ENCODE results near the gene MANSC4. TPM values are rescaled to one million over a fixed set of nuclear protein-coding genes. Genes with fewer than 3 reads are reported as not detected.

The MANSC4 gene
- 0.41 TPM for total RNA-seq

DNA sequence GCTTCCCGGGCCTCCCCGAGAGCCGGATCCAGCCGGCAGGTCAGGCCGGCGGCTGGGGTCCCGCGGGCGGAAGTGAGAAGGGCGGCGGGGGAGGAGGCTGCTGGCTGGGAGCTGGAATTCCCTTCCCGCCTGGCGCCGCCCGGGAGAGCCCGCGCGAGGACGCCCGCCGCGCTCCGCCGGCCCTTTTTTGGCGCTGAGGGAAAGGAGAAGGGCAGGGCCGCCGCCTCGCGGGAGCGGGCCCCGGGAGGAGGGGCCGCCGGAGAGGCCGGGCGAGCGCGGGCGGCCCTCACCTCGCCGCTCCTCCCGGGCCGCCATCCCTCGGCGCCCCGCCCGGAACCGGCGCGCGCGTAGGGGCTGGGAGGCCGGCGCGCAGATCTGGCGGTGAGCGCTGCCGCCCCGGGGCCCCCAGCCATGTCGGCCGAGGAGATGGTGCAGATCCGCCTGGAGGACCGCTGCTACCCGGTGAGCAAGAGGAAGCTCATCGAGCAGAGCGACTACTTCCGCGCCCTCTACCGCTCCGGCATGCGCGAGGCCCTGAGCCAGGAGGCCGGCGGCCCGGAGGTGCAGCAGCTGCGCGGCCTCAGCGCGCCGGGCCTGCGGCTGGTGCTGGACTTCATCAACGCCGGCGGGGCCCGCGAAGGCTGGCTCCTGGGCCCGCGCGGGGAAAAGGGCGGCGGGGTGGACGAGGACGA, at the start of gene MANSC4, which contains the start of gene KLHL42:
MANSC4 (minus strand) TSS at position 317 of the 692 bp plus-strand sequence. CDS start 8,960 bp downstream, outside the sequence.
KLHL42 (plus strand) TSS at position 314 of the 692 bp plus-strand sequence; CDS start at position 412, 98 bp downstream.
- no peak for FAIRE-seq
- DNase-seq (ENCODE audit: low spot score in 2 of 2), result peak; percentile 71 to 78

DNA sequence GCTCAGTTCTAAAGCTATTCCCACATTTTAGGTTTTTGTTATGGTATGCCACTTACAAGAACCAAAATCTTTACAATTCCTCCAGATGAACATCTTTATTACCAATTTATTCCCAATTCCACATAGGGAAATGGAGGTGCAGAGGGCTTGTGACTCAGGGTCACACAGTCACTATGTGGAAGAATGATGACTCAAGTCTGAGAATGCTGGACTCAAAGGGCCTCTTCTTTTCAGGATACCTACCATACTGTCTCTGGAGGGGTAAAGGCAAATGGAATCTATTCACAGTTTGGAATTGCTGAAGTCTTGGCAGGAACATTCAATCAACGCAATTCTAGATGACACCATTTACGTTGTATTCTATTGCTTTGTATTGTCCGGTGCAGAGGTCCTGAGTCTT, 48.2 kb upstream of the MANSC4 start:
- DNase-seq (ENCODE audit: low spot score in 2 of 2), result no peak
- no peak for FAIRE-seq

DNA sequence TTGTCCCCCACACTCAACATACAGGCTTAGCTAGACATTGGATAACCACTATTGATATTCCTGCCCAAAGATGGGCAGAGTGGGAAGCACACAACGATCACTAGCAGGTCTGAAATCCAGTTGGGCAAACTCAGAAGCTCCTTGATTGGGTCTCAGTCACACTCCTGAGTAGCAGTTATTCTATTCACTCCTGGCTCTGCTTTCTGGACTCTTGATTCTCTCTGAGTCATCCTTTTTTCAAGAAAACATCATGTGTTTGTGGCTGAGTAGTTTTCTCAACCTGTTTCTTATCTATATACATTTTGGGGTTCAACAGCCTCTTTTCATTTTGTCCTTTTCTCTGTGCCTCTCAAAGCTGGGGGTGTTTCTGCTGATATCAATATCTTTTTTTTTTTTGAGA, 46.0 kb upstream of the MANSC4 start:
- no peak for DNase-seq (ENCODE audit: low spot score in 2 of 2)

DNA sequence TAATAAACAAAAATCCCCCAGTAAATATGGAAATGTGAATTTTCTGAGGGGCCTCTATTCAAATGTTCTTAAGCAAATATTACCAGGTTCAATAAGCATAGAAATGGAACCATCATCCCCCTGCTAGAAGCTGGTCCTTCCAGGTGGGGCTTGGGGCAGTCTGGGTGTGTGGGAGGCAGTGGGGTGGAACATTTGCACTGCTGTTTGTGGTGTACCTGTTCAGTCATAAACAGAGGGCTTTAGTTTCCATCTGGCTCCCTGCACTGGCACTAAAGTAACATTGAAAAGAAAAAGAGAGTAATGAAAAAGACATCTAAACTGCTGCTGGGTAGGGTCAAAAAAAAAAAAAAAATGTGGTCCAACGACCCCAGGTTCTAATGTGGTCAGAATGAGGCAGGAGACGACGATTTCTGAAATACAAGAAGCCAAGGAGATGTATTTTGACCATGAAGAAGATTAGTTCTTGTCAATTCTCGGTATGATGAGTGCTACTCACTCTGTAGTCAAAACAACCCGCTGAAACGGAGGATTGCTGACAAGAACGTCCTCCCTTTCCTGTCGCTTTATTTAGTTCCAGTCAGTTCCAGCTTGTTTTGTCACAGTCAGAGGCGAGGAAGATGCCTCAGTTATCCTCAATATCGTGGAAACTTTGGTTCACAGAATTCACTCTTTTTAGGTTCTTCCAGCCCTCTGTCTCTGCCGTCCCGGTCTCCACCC, 44.2 kb upstream of the MANSC4 start:
- DNase-seq (ENCODE audit: low spot score in 2 of 2) (no peak), FAIRE-seq (no peak)

More for the DNA sequence above, 46.0 kb upstream of the MANSC4 start:
- no peak for FAIRE-seq

DNA sequence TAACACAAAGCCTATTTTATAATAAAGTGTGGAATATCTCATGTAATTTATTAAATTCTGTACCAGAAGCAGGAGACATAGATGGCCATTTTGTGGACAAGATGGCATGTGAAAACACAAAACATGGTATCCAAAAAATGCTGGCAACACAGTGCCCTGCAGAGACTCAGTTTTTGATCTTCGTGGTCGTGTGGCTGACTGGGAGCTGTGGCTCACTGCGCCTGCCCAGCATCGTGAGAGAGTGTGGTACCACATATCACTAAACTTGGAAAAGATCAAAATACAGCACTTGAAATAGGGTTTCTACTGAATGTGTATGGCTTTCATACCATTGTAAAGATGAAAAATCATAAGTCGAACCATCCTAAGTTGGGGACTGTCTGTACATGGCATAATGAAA, 43.0 kb upstream of the MANSC4 start:
- no peak for DNase-seq (ENCODE audit: low spot score in 2 of 2)
- FAIRE-seq, result no peak

DNA sequence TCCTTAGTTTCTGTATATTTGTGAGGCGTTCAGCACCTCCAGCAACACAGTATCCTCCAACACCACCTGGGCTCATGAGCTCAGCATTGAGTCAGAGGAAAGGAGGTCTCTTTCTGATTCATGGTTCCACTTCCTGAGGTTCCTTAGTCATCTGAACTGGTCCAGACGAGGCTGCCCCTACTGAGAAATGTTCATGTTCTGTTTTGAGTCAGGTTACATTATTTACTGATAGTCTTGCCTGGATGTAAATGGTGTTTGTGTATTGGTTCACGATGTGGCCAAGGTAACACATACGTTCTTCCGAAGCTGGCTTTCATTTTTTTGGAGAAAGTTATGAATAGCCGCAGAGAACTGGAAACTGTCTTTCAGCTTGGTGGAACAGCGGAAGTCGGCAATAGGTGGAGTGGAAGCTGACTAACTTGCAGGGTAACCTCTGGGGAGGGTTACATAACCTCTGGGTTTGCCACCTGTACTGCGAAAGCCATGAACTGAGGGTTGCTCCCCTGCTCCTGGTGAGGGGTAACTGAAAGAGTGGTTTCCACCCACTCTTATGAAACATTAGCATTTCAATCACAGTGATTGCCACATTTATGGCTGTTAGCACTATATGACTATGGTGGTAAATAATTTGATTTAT, 42.2 kb upstream of the MANSC4 start:
- DNase-seq (ENCODE audit: low spot score in 2 of 2) (no peak), FAIRE-seq (no peak)

DNA sequence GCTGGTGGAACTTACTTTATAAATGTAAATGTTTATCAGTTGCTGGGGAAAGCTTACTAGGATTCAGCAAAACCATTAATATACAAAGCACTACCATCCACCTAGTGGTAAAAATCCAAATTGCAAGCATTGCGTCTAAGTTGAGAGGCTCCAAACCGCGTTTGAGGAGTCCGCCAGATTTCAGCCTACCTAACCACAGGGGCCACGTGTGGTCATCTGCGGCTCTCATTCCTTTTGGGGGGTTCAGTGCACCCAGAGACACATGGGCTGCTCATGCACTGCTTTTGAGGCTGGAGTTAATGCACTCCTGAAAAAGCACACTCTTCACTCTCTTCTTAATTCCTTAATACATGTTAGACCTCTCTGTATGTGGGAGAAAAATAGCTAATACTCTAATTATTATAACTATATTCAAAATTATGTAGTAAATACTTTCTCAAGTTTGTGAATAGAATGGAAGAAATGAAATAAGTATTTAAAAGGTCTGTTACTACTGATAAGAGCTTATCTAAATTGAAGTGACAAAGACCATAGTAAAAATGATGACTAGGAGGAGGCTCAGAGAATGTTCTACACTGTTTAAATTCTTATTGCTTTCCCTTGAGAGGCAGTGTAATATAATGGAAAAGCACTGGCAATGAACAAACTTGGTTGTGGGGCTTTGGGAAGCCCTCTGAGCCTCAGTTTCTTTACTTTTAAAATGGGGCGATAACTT, 41.4 kb upstream of the MANSC4 start:
- no peak for FAIRE-seq
- DNase-seq (ENCODE audit: low spot score in 2 of 2), result peak in 1 of 2 donors; percentile 27

DNA sequence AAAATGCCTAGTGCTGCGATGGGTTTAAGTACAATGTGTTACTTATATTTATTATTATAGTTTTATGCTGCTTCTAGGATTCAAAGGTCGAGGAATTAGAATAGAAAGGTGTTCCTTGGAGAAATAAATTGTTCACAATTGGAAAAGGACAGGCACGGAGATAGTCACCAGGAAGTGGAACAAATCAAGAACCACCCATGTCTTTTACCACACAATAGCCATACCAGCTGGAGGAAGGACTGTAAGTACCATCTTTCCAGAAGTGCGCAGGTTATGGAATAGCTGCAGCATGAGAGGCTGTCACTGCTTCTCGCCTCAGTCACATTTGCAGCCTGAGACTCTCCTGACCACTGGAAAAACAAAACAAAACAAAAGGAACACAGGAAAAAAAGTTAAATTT, 40.5 kb upstream of the MANSC4 start:
- no peak for DNase-seq (ENCODE audit: low spot score in 2 of 2)
- FAIRE-seq, result no peak

DNA sequence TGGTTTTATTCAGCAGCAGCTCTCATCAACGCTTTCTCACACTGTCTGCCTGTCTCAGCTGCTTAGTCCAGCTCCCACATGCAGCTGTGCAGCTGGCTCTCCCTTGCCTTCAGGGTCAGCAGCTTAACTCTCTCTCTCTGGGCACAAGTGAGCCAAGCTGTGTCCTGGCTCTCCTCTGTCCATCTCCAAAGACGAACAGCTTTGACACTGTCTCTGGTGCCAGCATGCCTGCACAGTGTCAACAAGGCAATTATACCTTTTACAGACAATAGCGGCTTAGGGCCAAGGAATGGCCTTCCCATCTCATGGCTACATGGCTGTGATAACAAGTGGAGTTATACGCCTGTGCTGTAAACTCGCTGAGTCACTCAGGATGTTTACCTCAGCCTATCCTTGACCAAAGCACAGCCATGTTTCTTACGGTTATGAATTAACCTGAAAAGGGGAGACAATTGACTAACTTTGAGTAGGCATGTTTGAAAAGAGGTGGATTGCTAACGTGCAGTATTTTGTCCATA, 38.4 kb upstream of the MANSC4 start:
- DNase-seq (ENCODE audit: low spot score in 2 of 2) (no peak), FAIRE-seq (no peak)

DNA sequence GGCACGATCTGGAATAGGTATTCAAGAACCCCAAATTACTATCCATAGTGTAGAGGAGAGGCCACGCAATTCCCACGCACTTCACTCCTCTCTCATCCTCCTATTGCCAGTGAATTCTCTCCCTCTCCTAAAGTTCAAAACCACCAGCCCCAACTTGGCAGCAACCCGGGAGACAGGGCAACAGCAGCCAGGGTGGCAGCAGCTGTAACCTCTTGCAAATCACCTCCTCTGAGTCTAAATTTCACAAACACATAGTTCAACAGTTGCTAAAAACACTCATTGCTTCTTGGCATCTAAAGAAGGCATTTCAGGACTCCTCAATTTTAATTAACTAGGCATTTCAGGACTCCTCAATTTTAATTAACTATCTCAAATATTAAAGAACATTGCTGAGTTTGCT, 37.7 kb upstream of the MANSC4 start:
- no peak for DNase-seq (ENCODE audit: low spot score in 2 of 2)
- FAIRE-seq, result no peak

DNA sequence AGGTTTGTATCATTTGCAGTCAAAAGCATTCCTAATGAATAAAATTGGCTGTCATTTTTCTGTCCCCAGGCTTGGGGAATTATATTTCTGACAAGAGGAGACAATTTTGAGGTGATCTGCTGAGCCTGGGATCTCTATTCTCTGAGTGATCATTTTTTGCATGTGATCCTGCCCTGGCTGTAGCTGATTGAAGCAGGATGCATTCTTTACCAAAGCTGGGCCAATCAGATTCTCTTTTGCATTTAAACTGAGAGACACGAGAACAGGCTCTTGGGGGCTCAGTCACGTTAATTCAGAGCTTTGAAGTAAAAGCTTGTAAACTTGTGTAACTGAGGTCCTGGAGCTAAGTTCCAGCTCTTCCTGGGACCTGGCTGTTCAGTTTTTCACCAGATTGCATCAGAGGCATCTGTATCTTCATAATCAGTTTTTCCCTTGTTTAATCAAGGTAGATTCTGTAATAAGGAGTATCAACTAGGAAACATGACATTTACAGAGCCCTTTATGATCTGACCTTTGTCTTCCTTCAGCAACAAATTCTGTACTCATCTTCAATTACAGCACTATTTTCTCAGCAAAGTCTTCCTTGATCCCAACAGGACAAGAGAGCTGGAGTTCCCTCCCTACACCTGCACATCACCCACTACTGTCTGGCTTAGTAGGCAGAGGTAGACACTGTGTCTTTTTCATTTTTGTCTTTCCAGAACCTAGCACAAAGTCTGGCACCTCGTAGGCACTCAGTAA, 35.0 kb upstream of the MANSC4 start:
- no peak for DNase-seq (ENCODE audit: low spot score in 2 of 2)
- no peak for FAIRE-seq

DNA sequence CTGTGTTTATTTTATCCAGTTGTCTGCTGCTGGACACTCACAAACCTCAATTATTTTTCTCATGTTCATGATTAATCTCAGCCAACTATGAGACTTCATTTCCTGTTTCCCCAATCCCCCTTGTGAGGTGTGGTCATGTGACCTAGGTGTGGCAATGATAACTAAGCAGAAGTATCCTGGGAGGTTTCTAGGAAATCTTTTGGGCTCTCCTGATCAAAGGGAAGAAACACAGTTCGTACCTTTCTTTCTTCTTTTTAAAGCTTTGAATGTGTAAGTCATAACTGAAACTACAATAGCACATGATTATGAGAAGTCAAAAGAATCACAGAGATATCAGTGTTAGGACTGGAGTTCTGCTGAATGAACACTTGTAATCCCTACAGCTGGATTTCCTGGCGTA, 34.4 kb upstream of the MANSC4 start:
- DNase-seq (ENCODE audit: low spot score in 2 of 2), result no peak
- FAIRE-seq, result no peak

DNA sequence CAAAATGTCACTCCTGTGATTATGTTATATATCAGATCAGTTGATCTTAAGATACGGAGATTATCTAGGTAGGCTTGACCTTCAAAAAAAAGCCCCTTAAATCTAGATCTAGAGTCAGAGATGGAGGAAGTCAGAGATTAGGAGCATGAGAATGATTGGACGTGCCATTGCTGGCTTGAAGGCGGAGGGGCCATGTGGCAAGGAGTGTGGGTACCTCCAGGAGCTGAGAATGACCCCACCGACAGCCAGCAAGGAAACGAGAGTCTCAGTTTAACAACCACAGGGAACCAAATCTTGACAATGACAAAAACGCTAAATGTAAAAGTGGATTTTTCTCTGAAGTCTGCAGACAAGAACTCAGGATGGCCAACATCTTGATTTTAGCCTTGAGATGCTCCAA, 32.5 kb upstream of the MANSC4 start:
- DNase-seq (ENCODE audit: low spot score in 2 of 2) (no peak), FAIRE-seq (no peak)

DNA sequence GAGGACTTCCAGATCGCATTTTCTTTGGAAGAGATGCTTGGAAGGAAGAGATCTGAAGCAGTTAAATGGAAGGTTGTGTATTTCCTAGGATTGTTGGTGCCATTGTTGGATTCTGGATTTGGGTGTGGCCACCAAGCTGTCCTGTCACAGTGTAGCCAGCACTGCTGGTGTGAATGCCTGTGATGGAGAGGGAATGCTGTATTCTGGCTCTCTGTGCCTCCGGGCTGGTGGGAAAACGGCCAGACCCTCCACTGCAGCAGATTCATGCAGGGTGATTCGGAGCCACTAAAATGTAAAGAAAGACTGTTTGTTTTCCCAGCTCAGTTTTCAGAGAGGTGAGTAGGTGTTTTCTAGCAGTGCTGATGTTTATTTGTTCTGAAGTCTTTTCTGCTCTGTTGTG, 30.7 kb upstream of the MANSC4 start:
- FAIRE-seq, result no peak
- DNase-seq (ENCODE audit: low spot score in 2 of 2), result no peak

DNA sequence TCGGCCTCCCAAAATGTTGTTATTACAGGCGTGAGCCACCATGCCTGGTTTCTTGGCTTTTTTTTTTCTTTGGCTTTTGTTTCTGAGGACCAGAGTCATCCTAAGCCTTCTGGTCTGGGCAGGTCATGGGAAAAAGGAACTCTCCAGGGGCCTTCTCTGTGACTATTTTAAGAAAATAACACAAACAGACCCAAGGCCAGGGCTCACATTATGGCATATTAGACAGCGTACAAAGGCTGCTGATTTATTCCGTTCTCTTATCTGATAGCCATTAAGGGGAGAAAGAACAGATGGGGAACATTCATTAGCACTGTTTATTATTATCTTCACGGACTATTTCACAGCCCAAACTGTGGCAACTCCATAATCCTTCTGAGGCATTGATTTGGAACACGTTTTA, 28.8 kb upstream of the MANSC4 start:
- FAIRE-seq, result no peak

DNA sequence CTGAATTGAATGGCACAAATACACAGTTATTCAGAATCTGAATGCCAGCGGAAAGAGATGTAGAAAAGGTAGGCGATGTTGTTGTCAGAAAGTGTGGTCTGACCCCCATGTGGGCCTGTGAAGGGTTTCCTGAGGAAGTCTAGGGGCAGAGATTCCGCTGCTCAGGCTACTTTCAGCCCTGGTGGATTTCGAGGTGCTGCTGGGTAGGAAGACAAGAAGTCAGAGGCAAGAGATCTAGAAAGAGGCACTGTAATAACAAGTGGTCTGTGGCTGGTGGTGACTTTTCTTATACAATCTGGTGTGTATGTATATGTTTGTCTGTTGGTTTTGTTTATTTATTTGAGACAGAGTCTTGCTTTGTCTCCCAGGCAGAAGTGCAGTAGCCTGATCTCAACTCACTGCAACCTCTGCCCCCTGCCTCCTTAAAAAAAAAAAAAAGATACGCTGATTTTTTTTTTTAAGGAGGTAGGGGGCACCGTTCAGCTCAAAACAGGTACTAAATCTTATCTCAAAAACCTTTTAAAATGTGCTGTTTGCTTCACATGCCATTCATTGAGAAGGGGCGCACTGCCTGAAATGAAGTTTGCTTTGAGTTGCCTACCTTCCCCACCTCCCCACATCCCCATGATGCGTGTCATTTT, 27.1 kb upstream of the MANSC4 start:
- no peak for FAIRE-seq

More for the DNA sequence above, 28.8 kb upstream of the MANSC4 start:
- no peak for DNase-seq (ENCODE audit: low spot score in 2 of 2)

DNA sequence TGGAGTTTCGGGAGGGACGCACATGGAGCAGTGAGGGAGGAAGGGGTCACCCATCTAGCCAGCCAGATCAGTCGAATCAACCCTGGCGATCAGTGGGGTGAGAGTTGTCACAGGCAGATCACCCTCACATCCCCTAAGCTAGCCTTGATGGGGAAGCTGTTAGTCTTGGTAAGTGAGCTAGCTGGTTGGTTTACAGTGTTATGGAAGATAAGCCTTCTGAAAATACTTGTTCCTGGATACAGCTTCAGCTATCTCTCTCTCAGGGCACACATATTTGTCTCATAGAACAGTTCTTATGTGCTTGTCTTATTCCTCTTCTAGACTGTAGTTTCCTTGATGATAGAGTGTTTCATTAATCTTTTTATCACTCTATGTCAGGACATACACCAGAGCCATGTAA, 26.2 kb upstream of the MANSC4 start:
- FAIRE-seq, result no peak
- no peak for DNase-seq (ENCODE audit: low spot score in 2 of 2)

More for the DNA sequence above, 27.1 kb upstream of the MANSC4 start:
- DNase-seq (ENCODE audit: low spot score in 2 of 2), result no peak

DNA sequence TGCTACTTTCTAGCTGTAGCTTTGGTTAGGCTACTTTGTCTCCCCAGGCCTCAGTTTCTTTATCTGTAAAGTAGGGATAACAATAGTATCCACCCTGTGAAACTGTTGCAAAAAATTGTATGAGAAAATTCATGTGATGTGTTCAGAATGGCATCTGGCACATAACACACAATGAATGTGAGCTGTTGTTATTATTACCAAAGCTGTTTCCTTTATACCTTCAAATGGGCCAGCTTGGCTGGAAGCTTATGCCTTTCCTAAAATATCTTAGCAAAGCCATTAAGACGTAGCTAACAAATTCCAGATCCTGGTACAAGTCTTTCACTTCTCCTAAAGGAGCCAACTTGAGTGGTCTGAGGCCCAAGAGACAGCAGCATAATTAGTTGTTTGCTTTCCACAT, 25.2 kb upstream of the MANSC4 start:
- FAIRE-seq (no peak), DNase-seq (ENCODE audit: low spot score in 2 of 2) (no peak)

DNA sequence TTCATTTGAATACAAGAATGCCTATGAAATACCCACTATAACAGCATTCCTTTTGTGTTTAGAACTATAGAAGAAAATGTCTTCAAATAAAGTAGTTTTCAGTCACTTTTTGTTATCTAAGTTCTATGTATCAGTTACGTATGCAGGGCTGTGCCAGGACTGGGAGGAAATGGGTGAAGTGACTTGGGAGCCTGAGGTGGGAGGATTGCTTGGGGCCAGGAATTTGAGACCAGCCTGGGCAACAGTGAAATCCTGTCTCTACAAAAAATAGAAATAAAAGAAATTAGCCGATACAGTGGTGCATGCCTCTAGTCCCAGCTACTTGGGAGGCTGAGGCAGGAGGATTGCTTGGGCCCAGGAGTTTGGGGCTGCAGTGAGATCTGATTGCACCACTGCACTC, 22.9 kb upstream of the MANSC4 start:
- no peak for FAIRE-seq
- no peak for DNase-seq (ENCODE audit: low spot score in 2 of 2)

Data from frontal cortex (tissue), 4 donors.